ENCODE data around the gene MRPL16. TPM values are rescaled to one million over a fixed set of nuclear protein-coding genes. Genes with fewer than 3 reads are reported as not detected.

MRPL16 gene
- total and polyA plus RNA-seq, 2 experiments from 2014 or later, result 77.4 to 176 TPM

GRCh38 chr11:59779487-59779886 lies 31.1 kb downstream of the MRPL16 start:
- Mint-ChIP-seq H3K36me3 (ENCODE audit: low read depth) (peaks cover 48% of the 10 kb centered on the region), H3K4me3 (no peak overlapping the region), H3K4me1 (no peaks in the 10 kb centered on the region; the same call in 2 of the 3 replicates), H3K27me3 (ENCODE audit: insufficient read depth, low read depth, poor library complexity) (peaks cover 3% of the 10 kb centered on the region), H3K27ac (no peak overlapping the region), H3K9me3 (peaks cover 6% of the 10 kb centered on the region; the same call in 2 of the 3 replicates)
- Histone ChIP-seq H3K9me2 (ENCODE audit: insufficient read depth) (peaks cover 5% of the 10 kb centered on the region; the same call in 1 of the 2 replicates), H3F3A (replicated peaks; ENCODE audit: low read depth) (no peaks in the 10 kb centered on the region), H3K27me3 (ENCODE audit: insufficient read depth) (no peaks in the 10 kb centered on the region), H3K4me3 (no peak overlapping the region), H3K79me2 (replicated peaks; ENCODE audit: insufficient read depth) (peaks cover 4% of the 10 kb centered on the region; the same call in 1 of the 2 replicates), H3K36me3 (ENCODE audit: insufficient read depth) (peaks cover 9% of the 10 kb centered on the region; the same call in 1 of the 2 replicates), H3K27ac (ENCODE audit: low read depth) (no peak overlapping the region), H4K20me1 (replicated peaks; ENCODE audit: insufficient read depth) (peaks cover 22% of the 10 kb centered on the region), H2AFZ (no peak overlapping the region), H3K4me2 (no peak overlapping the region), H3K4me1 (ENCODE audit: insufficient read depth) (no peaks in the 10 kb centered on the region)
- DNase-seq (ENCODE audit: low spot score), result no peak
- TF ChIP-seq, protein P1, sequence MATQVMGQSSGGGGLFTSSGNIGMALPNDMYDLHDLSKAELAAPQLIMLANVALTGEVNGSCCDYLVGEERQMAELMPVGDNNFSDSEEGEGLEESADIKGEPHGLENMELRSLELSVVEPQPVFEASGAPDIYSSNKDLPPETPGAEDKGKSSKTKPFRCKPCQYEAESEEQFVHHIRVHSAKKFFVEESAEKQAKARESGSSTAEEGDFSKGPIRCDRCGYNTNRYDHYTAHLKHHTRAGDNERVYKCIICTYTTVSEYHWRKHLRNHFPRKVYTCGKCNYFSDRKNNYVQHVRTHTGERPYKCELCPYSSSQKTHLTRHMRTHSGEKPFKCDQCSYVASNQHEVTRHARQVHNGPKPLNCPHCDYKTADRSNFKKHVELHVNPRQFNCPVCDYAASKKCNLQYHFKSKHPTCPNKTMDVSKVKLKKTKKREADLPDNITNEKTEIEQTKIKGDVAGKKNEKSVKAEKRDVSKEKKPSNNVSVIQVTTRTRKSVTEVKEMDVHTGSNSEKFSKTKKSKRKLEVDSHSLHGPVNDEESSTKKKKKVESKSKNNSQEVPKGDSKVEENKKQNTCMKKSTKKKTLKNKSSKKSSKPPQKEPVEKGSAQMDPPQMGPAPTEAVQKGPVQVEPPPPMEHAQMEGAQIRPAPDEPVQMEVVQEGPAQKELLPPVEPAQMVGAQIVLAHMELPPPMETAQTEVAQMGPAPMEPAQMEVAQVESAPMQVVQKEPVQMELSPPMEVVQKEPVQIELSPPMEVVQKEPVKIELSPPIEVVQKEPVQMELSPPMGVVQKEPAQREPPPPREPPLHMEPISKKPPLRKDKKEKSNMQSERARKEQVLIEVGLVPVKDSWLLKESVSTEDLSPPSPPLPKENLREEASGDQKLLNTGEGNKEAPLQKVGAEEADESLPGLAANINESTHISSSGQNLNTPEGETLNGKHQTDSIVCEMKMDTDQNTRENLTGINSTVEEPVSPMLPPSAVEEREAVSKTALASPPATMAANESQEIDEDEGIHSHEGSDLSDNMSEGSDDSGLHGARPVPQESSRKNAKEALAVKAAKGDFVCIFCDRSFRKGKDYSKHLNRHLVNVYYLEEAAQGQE (IDR thresholded peaks at IDR 0.05; ENCODE audit: unreplicated experiment), result no peak
- no peak for TF ChIP-seq JUNB (IDR thresholded peaks at IDR 0.05; ENCODE audit: unreplicated experiment)
- TF ChIP-seq, protein P2, sequence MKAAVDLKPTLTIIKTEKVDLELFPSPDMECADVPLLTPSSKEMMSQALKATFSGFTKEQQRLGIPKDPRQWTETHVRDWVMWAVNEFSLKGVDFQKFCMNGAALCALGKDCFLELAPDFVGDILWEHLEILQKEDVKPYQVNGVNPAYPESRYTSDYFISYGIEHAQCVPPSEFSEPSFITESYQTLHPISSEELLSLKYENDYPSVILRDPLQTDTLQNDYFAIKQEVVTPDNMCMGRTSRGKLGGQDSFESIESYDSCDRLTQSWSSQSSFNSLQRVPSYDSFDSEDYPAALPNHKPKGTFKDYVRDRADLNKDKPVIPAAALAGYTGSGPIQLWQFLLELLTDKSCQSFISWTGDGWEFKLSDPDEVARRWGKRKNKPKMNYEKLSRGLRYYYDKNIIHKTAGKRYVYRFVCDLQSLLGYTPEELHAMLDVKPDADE (IDR thresholded peaks at IDR 0.05), result no peak
- no peak for TF ChIP-seq NANOG (IDR thresholded peaks at IDR 0.05; ENCODE audit: borderline replicate concordance)
- TF ChIP-seq CREB1 (CRISPR knock-in tag; IDR thresholded peaks at IDR 0.05; ENCODE audit: low read depth), result no peak
- no peak for TF ChIP-seq EZH2 (IDR thresholded peaks at IDR 0.05; ENCODE audit: low read depth, unreplicated experiment)
- no peak for TF ChIP-seq ZNF462 (CRISPR knock-in tag; IDR thresholded peaks at IDR 0.05)
- TF ChIP-seq STAT1 (IDR thresholded peaks at IDR 0.05; ENCODE audit: unreplicated experiment), result no peak
- no peak for TF ChIP-seq EZH2phosphoT487 (IDR thresholded peaks at IDR 0.05; ENCODE audit: unreplicated experiment)
- no peak for TF ChIP-seq ZNF331 (CRISPR knock-in tag; IDR thresholded peaks at IDR 0.05; ENCODE audit: low read depth)
- TF ChIP-seq CTCF (conservative IDR thresholded peaks at IDR 0.05; ENCODE audit: low read depth in 2 of 2), result no peak
- TF ChIP-seq POLR2AphosphoS5 (IDR thresholded peaks at IDR 0.05; ENCODE audit: low read depth), result no peak
- TF ChIP-seq ZNF114 (CRISPR knock-in tag; IDR thresholded peaks at IDR 0.05), result no peak
- ATAC-seq, result no peak

All from GM23338 (cell line).